Measurements from ENCODE around the gene ZDHHC9. TPM values are rescaled to one million over a fixed set of nuclear protein-coding genes. Genes with fewer than 3 reads are reported as not detected.

Gene ZDHHC9
- total RNA-seq, 1 experiment from 2014 or later: 31.1 TPM

DNA sequence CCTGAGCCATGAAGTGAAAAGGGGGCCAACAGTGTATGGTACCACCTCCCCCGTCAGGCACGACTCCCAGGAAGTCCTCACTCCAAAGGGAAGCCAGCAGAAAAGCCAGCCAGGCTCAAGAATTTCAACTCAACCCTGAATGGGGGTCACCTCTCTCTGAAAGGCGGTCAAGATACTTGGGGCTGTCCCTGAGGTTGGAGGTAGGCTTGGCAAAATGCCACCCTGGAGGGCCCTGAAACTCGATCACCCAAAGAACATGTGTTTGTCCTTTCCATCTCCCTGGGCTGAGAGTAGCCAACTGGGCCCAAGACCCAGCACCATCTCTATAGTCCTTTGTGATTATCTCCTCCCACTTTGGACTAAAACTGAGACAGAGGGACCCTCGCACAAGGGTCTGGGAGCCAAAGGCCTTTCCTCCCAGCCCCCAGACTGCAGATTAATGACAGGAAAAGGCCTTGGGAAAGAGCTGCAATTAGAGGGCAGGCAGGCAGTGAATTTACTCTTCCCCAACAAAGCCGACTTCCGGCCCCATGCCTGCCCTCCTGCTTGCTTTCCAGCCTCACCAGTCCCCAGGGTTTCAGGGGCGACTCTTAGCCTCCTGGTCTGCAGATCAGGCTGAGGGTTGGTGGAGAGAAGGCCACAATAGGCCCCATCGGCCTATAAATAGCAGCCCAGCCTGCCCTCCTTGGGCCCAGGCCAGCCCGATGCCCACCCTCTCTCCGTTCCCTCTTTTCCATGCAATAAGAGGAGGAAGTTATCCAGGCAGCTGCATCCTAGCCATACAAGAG lies 58.3 kb downstream of the ZDHHC9 start:
- Histone ChIP-seq H3K9me3 (replicated peaks) (no peaks in the 10 kb centered on the region), H3K27ac (no peak overlapping the region), H3K27me3 (no peaks in the 10 kb centered on the region), H3K4me1 (no peaks in the 10 kb centered on the region), H3K36me3 (no peaks in the 10 kb centered on the region), H3K4me3 (no peak overlapping the region)
- peak in 1 of 2 experiments; percentile 12 for DNase-seq

DNA sequence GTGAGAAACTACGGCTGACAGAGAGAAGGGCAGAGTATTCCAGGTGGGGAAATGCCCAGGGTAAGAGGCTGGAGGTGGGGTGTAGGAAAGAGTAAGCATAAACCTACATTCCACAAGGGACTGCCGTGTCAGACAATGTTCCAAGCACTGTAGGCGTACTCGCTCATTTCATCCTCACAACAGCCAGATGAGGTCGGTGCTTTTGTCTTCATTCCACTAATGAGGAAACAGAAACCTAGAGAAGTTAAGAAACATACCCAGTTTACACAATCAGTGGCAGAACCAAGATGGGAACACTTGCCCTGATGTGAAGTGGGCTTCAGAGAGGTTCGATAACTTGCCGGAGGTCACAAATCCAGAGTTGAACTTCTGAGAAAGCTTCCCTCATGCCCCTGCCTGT lies 59.3 kb downstream of the ZDHHC9 start:
- Histone ChIP-seq H3K9me3 (replicated peaks) (no peaks in the 10 kb centered on the region), H3K27ac (no peak overlapping the region), H3K27me3 (no peaks in the 10 kb centered on the region)

DNA sequence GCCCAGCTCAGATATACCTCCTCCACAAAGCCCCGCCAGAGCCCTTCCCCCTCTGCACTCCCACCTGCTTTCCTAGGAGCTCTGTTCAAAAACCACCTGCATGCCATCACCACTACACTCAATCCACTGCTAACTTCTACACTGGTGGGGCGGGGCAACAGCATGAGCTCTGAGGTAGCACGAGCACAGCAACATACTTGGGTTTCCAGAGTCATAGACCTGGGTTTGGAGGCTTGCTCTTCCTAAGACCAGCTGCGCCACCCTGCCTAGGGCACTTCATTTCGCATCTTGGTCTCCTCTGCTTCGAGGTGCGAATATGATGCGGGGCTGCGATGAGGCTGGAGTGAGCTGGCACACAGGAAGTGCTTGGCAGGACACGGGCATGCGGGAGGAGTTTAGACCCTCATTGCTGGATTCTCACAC lies 60.4 kb downstream of the ZDHHC9 start:
- Histone ChIP-seq H3K27me3 (no peaks in the 10 kb centered on the region), H3K9me3 (replicated peaks) (no peaks in the 10 kb centered on the region), H3K27ac (no peak overlapping the region), H3K4me3 (no peak overlapping the region), H3K36me3 (no peaks in the 10 kb centered on the region), H3K4me1 (no peaks in the 10 kb centered on the region)
- no peak for DNase-seq

More for the DNA sequence above, 59.3 kb downstream of the ZDHHC9 start:
- Histone ChIP-seq H3K4me1 (no peaks in the 10 kb centered on the region), H3K4me3 (no peak overlapping the region), H3K36me3 (no peaks in the 10 kb centered on the region)
- DNase-seq: no peak

DNA sequence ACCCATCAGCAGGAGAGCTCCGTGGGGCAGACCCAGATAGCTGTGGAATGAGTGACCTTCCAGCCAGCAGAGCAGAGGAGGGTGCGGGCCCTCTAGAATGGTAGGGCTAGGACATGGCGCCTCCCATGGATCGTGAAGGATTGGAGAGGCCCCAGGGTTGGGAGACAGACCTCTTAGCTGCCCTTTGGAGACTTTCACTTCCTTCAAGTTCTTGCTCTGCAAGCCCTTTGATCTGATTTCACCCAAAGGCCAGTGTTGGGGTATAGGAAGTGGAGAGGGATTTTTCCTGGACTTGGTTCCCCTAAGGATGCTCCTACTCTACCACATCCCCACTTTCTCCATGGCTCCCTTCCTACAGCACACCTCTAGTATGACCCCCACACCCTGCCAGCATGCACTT lies 61.0 kb downstream of the ZDHHC9 start:
- DNase-seq: no peak
- no peak overlapping the region for H3K27ac ChIP-seq

DNA sequence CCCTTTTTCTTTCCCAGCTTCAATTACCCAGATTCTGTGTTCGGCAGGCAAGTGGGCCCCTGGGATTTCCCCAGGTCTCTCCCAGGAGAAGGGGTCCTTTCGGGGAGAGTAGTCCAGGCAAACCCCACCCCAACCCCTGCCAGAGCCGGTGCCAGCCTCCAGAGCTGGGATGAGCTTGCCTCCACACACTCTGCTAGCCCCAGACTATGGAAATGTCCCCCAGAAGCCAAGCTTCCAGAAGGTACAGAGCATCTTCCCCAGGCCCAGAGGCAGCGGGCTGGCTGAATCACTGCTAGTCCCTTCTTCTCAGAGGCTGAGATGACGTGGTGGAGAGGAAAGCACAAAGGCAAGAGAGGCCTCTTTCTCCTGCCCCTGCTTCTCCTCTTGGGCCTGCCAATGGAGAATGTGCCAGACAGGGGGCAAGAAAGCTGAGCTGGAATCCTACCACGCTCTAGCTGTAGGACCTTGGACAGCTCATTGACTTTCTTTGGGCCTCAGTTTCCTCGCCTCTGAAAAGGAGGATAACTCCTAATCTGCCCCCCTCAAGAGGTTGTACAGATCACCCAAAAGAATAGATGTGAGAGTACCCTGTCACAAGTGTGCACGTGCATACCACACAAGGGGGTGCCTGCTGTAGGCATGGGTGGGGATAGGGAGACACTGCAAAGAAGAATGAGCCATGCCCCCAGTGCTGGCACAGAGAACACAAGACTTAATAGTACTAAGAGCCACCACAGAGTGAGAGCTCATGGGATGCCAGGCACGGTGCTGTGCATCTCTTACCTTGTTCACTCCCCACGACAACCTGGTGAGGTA lies 61.8 kb downstream of the ZDHHC9 start:
- Histone ChIP-seq H3K4me3 (no peak overlapping the region), H3K4me1 (no peaks in the 10 kb centered on the region), H3K9me3 (replicated peaks) (no peaks in the 10 kb centered on the region), H3K27me3 (no peaks in the 10 kb centered on the region), H3K36me3 (no peaks in the 10 kb centered on the region), H3K27ac (no peak overlapping the region)
- DNase-seq: no peak

More for the DNA sequence above, 61.0 kb downstream of the ZDHHC9 start:
- no peaks in the 10 kb centered on the region for H3K27me3 ChIP-seq
- no peaks in the 10 kb centered on the region for H3K36me3 ChIP-seq
- H3K9me3 ChIP-seq (replicated peaks): no peaks in the 10 kb centered on the region
- H3K4me3 ChIP-seq: no peak overlapping the region
- H3K4me1 ChIP-seq: no peaks in the 10 kb centered on the region

DNA sequence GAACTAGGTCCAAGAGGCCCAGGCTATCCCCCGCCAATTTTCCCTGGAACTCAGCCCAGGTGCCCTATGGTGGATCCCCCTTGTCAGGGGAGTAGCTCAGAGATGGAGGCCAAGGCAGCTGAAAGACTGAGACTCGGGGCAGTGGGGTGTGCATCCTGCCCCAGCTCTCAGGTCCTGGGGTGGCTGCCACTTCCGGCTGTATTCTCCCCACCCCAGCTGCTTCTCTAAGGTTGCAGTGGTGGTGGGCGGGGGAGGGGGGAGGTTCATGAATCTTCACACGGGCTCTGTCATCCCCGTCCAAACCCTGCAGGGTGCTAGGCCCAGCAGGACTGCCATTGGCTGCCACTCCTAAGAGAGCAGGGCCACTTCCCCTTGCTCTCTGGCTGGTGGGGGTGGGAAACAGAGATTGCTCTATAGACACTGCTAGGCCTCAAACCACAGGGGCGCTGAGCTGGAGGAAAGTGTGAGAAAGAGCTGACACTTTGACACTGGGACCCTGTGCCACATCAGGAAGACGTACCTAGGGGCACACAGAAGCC lies 62.5 kb downstream of the ZDHHC9 start:
- H3K4me3 ChIP-seq: no peak overlapping the region
- no peaks in the 10 kb centered on the region for H3K36me3 ChIP-seq
- DNase-seq: no peak
- H3K4me1 ChIP-seq: no peaks in the 10 kb centered on the region
- no peaks in the 10 kb centered on the region for H3K9me3 ChIP-seq (replicated peaks)
- no peaks in the 10 kb centered on the region for H3K27me3 ChIP-seq
- H3K27ac ChIP-seq: no peak overlapping the region

DNA sequence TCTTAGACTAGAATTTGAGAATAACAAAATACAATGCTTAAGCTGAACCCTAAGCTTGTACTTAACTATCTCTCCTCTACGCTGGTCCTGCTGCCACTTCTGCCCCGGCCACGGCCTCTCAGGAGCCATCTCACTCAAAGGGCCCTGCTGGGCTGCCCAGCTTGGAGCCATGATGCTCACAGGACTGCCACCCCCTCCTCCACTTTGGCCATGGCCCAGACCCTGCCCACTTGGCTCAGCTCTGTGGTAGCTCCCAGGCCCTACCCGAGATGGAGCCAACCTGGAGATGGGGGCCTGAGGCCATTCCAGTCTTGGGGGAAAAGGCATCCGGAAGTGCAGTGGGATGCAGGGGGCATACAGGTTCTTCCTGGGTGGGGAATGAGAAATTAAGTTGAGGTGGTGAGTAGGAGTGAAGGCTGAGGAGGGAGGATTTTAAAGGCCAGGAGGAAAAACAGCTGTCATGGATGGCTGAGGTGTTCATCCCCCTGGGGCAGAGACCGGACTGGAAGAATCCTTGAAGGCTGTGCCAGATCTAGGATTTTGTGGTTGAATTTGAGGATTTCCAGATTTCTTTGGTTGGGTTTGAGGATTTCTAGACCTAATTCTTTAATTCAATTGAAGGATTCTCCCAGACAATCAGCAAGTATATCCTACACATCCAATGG lies 63.1 kb downstream of the ZDHHC9 start:
- Histone ChIP-seq H3K36me3 (no peaks in the 10 kb centered on the region), H3K9me3 (replicated peaks) (no peaks in the 10 kb centered on the region), H3K27ac (no peak overlapping the region), H3K4me1 (no peaks in the 10 kb centered on the region), H3K4me3 (no peak overlapping the region), H3K27me3 (no peaks in the 10 kb centered on the region)
- DNase-seq: no peak

DNA sequence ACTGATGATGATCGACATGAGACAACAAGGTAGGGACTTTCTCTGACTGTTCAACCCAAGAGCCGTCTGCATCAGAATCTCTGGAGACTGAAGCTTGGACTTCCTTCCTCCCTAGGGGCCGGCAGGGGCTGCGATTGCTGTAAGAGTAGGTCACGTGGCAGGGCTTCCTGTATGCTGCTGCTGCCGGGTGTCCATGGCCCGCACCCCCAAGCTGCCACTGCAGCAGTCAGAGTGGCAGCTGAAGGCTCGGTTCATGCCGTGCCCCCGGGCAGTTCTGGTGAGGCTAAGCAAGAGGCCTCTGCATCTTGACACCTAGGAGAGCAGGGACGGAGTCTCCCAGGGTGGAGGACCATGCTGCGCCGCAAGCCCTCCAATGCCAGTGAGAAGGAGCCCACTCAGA lies 63.9 kb downstream of the ZDHHC9 start, which contains the start of gene SASH3:
TSS of gene SASH3 (plus strand) at position 203 of the 400 bp plus-strand sequence. CDS start at position 352, 149 bp downstream.
- H3K36me3 ChIP-seq: no peaks in the 10 kb centered on the region
- no peaks in the 10 kb centered on the region for H3K4me1 ChIP-seq
- H3K27me3 ChIP-seq: no peaks in the 10 kb centered on the region
- no peaks in the 10 kb centered on the region for H3K9me3 ChIP-seq (replicated peaks)
- DNase-seq: no peak
- no peak within 1 kb of the TSS for H3K4me3 ChIP-seq
- no peak within 1 kb of the TSS for H3K27ac ChIP-seq

DNA sequence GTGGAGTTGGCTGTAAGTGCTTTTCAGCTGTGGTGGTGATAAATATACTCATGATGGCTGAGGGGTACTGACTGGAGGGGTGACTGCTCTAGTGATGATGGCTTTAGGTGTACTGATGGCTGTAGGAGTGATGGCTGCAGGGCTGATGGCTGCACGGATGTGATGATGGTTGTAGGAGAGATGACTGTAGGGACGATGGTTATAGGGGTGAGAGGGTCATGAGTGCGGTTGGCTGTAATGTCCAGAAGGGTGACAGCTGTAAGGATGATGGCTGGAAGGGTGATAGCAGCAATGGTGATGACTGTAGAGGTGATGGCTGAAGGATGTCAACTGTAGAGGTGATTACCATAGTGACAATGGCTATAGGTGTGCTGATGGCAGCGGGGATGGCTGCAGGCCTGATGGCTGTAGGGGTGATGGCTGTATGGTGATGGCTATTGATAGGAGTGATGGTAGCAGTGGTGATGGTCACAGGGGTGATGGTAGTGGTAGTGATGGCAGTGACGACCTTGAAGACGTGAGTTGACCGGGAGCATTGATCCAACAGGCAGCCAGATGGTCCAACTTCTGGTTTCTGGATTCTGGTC lies 64.5 kb downstream of the ZDHHC9 start:
- Histone ChIP-seq H3K36me3 (no peaks in the 10 kb centered on the region), H3K27me3 (no peaks in the 10 kb centered on the region), H3K4me3 (no peak overlapping the region), H3K9me3 (replicated peaks) (no peaks in the 10 kb centered on the region), H3K27ac (no peak overlapping the region), H3K4me1 (no peaks in the 10 kb centered on the region)
- DNase-seq: no peak

DNA sequence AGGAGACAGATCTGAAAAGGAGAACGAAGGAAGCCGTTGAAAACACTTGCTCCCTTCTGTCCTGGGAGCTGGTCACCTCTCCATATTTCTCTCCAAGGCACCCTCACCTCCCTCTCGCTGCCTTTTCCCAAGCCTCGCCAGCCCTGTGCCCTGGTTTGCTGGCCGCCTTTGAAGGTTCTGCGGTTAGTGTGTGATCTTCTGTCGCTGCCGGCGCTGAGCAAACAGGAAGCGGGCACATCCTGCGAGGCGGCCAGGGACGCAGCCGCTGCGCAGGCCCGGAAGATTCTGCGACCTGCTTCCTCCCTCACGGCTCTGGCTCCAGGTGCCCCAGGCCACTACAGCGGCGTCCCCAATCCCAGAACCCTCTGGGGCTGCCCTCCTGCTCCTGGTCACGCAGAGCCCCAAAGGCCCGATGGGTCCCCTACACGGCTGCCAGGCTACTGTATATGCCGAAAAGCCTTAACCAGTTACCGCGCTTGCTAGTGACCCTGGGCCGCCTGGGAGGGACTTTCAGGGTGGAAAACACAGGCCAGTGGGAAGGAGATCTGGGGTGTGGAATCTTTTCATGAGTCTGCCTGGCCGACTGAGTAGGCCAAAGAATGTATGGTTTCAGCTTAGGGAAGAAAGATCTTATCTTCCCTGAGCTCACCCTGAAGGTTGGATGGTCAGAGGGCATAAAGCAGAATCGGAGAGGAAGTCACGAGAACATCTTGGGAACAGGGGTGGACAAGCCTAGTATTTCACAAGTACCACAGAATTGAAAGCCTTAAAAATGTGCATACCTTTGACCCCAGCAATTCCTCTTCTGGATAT lies 66.3 kb downstream of the ZDHHC9 start:
- DNase-seq: no peak
- no peaks in the 10 kb centered on the region for H3K9me3 ChIP-seq (replicated peaks)
- no peak overlapping the region for H3K4me3 ChIP-seq
- H3K36me3 ChIP-seq: no peaks in the 10 kb centered on the region
- no peak overlapping the region for H3K27ac ChIP-seq
- H3K27me3 ChIP-seq: no peaks in the 10 kb centered on the region
- H3K4me1 ChIP-seq: no peaks in the 10 kb centered on the region

DNA sequence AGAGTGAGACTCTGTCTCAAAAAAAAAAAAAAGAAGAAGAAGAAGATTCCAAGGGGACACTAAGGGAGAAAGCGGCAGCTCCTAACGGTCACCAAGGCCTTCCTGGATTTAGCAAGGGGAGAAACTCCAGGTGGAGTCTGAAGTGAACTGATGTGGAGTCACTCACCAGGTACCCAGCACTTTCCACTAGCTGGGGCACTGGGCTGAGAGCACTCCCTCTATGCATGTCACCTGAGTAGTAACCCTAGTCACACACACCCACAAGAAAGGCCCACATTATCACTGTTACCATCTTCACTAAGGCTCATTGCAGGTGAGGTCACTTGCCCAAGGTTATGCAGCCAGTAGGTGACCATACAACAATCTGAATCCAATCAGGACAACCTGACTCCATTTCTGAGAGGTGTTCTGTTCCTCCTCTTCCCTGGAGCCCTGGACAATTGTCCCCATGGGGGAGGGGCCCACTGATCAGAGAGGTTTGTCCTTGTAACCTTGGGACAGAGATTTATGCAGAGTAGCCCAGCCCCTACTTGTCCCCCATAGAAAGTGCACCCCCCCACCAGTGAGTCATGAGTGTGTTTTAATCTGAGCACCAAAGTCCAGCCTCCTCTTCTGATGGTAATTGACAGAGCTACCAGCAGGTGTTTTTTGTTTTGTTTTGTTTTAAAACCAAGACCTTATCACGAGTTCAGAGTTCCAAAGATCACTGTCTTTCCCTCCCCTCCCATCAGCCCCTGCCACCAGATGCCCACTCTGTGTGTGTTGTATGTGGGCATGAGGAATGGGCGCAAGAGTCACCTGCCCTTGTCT lies 69.8 kb downstream of the ZDHHC9 start:
- H3K27ac ChIP-seq: no peak overlapping the region
- H3K4me3 ChIP-seq: no peak overlapping the region
- no peaks in the 10 kb centered on the region for H3K9me3 ChIP-seq (replicated peaks)
- no peak for DNase-seq
- no peaks in the 10 kb centered on the region for H3K27me3 ChIP-seq
- H3K36me3 ChIP-seq: no peaks in the 10 kb centered on the region
- peaks cover 4% of the 10 kb centered on the region; the same call in 1 of the 2 replicates for H3K4me1 ChIP-seq

DNA sequence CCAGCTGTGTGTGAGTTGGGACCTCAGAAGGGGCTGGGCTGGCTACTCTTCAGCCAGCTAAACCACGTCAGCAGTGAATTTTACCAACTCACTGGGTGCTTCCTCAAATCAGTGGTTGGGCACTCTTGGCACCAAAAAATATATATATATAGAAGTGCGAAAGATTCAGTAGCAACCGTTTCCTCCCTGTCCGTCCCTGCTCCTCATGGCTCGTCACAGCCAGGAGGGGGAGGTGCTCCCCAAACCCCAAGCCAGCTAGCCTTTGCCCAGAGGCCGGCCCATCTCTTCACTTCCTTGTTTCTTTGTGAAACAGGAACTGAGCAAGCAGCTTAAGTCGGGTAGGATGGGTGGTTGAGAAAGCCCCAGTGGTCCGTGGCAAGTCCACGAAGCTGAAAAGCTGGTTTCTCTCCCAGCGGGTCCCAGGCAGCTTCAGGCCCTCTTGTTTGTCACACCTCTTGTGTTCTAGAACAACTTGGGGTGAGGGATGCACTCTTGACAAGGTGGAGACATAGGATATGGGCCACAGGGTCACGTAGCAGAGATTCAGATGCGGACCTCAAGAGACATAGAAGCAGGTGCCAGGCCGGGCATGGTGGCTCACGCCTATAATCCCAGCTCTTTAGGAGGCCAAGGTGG lies 70.8 kb downstream of the ZDHHC9 start:
- Histone ChIP-seq H3K4me1 (peaks cover 8% of the 10 kb centered on the region; the same call in 1 of the 2 replicates), H3K4me3 (no peak overlapping the region), H3K9me3 (replicated peaks) (no peaks in the 10 kb centered on the region), H3K27ac (no peak overlapping the region), H3K36me3 (no peaks in the 10 kb centered on the region), H3K27me3 (no peaks in the 10 kb centered on the region)
- no peak for DNase-seq
